IPS-20b (cell line): ENCODE measurements around the gene BRAT1.
"Not testable (repeated sequence)": the region's sequence is repeated elsewhere in the genome, so short reads cannot be mapped to it uniquely, and the experiment has no call there.

Experiments
- H3K27ac ChIP-seq: one replicate; pipeline ENCODE4 v1.5.1; 2013; ENCODE audit warnings: low read length
- H3K27me3 ChIP-seq: 2 replicates; pipeline ENCODE4 v1.6.1; 2013; ENCODE audit warnings: mild to moderate bottlenecking, low read length, inconsistent platforms; ENCODE audit not compliant: insufficient read depth
- H3K36me3 ChIP-seq: 2 replicates; pipeline ENCODE4 v1.6.1; 2013; ENCODE audit warnings: low read depth, mild to moderate bottlenecking, inconsistent platforms, low read length, moderate library complexity; ENCODE audit not compliant: insufficient read depth
- H3K4me1 ChIP-seq: 2 replicates; pipeline ENCODE4 v1.6.1; 2013; ENCODE audit warnings: mild to moderate bottlenecking, control low read depth, inconsistent platforms, low read length, moderate library complexity; ENCODE audit not compliant: insufficient read depth
- H3K4me3 ChIP-seq: 2 replicates; pipeline ENCODE4 v1.5.1; 2013; ENCODE audit warnings: mild to moderate bottlenecking, low read length, inconsistent platforms
- H3K9ac ChIP-seq: 2 replicates; pipeline ENCODE4 v1.6.1; 2013; ENCODE audit warnings: low read depth, mild to moderate bottlenecking, inconsistent platforms, low read length, moderate library complexity
- H3K9me3 ChIP-seq: 2 replicates; pipeline ENCODE4 v1.6.1; 2013; ENCODE audit warnings: mild to moderate bottlenecking, low read depth, low read length, inconsistent platforms; ENCODE audit not compliant: insufficient read depth

Gene BRAT1

DNA sequence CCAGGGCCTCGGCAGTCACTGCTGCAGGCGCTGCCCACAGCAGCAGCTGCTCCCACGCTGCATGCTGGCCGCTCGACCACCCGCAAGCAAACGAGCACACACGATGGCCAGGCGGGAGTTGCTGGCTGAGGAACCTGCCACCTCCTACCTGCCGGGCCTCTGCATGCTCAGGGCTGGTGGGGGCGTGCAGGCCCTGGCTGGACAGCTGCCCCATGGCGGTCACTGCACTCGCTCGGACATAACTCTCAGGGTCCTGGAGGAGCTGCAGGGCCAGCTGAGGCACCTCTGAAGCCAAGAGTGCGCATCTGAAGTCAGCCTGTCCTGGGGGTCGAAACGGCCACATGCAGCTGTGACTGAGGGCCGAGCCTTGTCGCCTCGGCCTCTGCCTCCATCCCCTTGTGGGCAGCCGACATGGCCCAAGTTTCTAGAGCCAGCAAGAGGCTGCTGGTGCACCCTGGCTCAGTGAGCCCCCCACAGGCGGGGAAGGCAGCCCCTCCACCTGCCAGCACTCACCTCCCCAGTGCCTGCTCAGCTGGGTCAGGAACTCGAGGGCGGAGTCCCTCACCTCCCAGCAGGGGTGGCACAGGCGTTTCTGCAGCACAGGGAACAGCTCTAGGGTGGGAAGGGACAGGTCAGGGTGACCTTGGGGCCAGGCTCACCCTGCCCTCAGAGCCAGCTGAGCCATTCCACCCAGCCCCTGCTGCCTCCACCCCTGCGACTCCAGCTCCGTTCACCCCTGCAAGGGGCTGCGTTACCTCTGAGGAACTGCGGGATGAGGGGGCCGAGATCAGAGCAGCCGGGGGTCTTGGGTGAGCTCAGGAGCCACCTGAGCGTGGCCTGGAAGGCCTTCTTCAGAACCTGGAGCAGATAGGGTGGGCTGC lies 16.1 kb downstream of the BRAT1 start:
- Histone ChIP-seq H3K27me3 (no peaks in the 10 kb centered on the region), H3K4me1 (no peaks in the 10 kb centered on the region), H3K9ac (no peak overlapping the region), H3K9me3 (no peaks in the 10 kb centered on the region), H3K27ac (no peak overlapping the region), H3K36me3 (peaks cover 46% of the 10 kb centered on the region), H3K4me3 (no peak overlapping the region)

GRCh38 chr7:2537981-2538851 lies 17.1 kb downstream of the BRAT1 start:
- Histone ChIP-seq H3K27ac (no peak overlapping the region), H3K27me3 (no peaks in the 10 kb centered on the region), H3K36me3 (peaks cover 36% of the 10 kb centered on the region), H3K4me1 (no peaks in the 10 kb centered on the region), H3K9me3 (no peaks in the 10 kb centered on the region), H3K9ac (no peak overlapping the region), H3K4me3 (no peak overlapping the region)

DNA sequence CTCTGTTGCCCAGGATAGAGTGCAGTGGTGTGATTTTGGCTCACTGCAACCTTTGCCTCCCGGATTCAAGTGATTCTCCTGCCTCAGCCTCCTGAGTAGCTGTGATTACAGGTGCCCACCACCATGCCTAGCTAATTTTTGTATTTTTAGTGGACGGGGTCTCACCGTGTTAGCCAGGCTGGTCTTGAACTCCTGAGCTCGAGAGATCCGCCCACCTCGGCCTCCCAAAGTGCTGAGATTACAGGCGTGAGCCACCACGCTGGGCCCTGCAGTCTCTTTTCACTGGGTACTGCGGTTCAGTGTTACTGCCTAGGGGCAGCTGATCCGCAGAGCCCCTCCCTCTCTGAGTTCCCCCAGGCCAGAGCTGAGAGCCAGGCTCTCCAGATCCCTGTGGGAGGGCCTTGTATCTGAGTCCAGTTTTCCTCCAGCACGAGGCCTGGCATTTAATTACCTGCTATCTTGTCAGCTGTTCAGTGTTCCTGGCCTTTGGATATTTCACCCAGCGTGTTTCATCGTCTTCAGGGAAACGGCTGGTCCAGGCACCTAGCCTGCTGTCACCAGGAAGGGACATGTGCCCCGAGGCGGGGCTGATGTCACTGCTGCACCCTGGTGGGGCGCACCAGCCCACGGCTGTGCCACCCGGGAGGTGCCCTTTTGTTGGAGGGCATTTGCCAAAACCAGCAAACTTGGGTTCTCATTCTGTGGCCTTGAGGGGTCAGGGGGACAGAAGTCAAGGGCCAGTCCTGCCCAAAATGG lies 19.3 kb downstream of the BRAT1 start:
- not testable (repeated sequence) for H3K4me1 ChIP-seq, H3K9me3 ChIP-seq, H3K4me3 ChIP-seq, H3K27ac ChIP-seq, H3K27me3 ChIP-seq, H3K9ac ChIP-seq
- H3K36me3 ChIP-seq = peaks cover 17% of the 10 kb centered on the region

- not testable (repeated sequence) for H3K27me3 ChIP-seq, H3K9me3 ChIP-seq, H3K4me1 ChIP-seq, H3K27ac ChIP-seq, H3K9ac ChIP-seq, H3K4me3 ChIP-seq, H3K36me3 ChIP-seq
Measured at GRCh38 chr7:2534214-2534613, 21.1 kb downstream of the BRAT1 start.

GRCh38 chr7:2533566-2533965 lies 21.8 kb downstream of the BRAT1 start:
- H3K9me3 ChIP-seq, H3K9ac ChIP-seq, H3K4me1 ChIP-seq, H3K4me3 ChIP-seq, H3K36me3 ChIP-seq, H3K27ac ChIP-seq, H3K27me3 ChIP-seq: not testable (repeated sequence)

GRCh38 chr7:2532816-2533215 lies 22.5 kb downstream of the BRAT1 start:
- not testable (repeated sequence) for H3K27ac ChIP-seq, H3K36me3 ChIP-seq, H3K27me3 ChIP-seq, H3K4me3 ChIP-seq, H3K9me3 ChIP-seq, H3K4me1 ChIP-seq, H3K9ac ChIP-seq

GRCh38 chr7:2532199-2532772 lies 23.0 kb downstream of the BRAT1 start:
- not testable (repeated sequence) for H3K36me3 ChIP-seq

GRCh38 chr7:2531796-2532110 lies 23.6 kb downstream of the BRAT1 start:
- not testable (repeated sequence) for H3K9me3 ChIP-seq, H3K27me3 ChIP-seq, H3K4me3 ChIP-seq, H3K27ac ChIP-seq, H3K4me1 ChIP-seq, H3K9ac ChIP-seq
- H3K36me3 ChIP-seq = peaks cover 15% of the 10 kb centered on the region

More at GRCh38 chr7:2532199-2532772, 23.0 kb downstream of the BRAT1 start:
- not testable (repeated sequence) for H3K4me1 ChIP-seq, H3K4me3 ChIP-seq, H3K9ac ChIP-seq, H3K27ac ChIP-seq, H3K27me3 ChIP-seq, H3K9me3 ChIP-seq

DNA sequence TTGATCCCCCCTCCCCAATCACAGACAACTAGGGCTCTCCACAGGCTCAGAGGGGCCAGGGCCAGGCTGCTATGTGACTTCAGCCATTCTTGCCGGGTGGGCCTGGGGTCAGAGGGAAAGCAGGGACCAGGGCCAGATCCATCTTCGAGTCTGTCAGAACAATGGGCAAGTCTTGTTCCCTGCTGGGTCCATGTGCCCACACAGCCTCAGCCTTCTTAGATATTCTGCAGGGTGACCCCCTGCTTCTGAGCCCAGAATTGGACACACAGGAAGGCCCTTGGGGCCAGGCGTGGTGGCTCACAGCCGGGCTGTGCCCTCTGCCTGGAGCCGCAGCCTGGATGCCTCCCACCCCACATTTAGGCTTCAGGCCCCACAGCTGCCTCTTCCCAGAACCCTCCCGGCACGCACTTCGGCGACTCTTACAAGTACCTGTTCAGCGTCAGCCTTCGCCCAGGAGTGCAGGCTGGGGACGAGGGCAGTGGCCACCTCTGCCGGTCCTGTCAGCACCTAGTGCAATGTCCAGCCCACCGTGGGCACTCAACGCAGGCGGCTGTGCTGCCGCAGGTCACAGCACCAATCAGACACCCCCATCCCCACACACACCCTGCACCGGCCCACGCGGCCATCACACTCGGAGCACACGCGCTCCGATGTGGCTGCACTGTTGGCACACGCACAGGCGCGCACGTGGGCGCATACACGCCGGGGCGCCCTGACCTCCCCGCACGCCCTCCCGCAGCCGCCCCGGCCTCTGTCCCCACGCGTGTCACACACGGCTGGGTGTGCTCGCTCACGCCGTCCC lies 24.1 kb downstream of the BRAT1 start:
- not testable (repeated sequence) for H3K4me1 ChIP-seq, H3K27me3 ChIP-seq, H3K9ac ChIP-seq, H3K9me3 ChIP-seq, H3K27ac ChIP-seq, H3K4me3 ChIP-seq
- peaks cover 20% of the 10 kb centered on the region for H3K36me3 ChIP-seq

DNA sequence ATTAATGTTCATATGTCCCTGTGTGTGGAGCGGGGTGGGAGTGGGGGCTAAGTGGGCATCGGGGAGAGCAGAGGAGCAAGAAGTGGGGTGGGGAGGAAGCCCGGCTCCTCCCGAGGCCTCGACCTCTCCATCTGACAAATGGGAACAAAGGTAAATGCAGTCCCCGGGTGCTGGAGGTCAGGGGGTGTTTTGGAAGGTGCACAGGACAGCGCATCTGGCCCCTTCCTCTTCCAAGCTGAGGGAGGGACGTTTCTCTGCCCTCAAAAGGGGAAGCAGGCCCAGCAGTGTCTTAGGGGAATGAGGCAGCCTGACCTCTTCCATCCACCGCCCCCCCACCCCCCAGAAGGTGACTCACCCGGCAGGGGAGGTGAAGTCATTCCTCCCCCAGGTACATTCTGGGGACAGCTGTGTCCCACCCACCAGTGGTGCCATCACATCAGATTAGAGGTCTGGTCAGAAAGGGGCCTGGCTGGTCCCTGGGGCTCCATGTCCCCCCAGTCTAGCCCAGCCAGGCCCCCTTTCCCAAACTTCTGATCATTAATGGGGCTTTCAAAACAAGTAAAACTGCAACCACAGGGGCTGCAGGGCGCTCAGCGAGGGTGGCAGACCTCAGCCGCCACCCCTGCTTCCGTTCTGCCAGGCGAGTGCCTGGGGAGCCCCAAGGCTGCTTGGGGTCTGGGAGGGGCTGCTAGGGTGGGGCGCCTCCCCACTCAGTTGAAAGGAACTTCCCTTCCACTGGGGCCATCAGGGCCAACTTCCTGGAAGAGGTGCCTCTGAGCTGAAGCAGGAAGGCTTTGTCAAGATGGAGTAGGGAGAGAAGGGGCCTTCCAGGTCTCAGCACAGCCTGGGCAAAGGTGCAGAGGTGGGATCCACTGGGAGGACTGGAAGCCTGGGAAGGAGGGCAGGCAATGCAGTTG lies 25.0 kb downstream of the BRAT1 start:
- peaks cover 29% of the 10 kb centered on the region for H3K36me3 ChIP-seq
- H3K27ac ChIP-seq = no peak overlapping the region
- H3K9ac ChIP-seq = no peak overlapping the region
- no peaks in the 10 kb centered on the region for H3K27me3 ChIP-seq
- H3K4me1 ChIP-seq = peaks cover 14% of the 10 kb centered on the region; the same call in 1 of the 2 replicates
- H3K9me3 ChIP-seq = no peaks in the 10 kb centered on the region
- H3K4me3 ChIP-seq = no peak overlapping the region
